NCI-H345 treated with DMSO at 0.1 percent for 48 hours (cell line): ENCODE measurements around the gene OR2F2.

ENCODE experiments used
- DNase-seq: peaks from one replicate; lab custom pipeline; 2025; ENCODE audit not compliant: unreplicated experiment; lab: John Stamatoyannopoulos, UW

Gene OR2F2

GRCh38 chr7:143913945-143914615 lies 21.0 kb upstream of the OR2F2 start:
- DNase-seq, result no peak

GRCh38 chr7:143914938-143915652 lies 19.9 kb upstream of the OR2F2 start:
- DNase-seq, result no peak

DNA sequence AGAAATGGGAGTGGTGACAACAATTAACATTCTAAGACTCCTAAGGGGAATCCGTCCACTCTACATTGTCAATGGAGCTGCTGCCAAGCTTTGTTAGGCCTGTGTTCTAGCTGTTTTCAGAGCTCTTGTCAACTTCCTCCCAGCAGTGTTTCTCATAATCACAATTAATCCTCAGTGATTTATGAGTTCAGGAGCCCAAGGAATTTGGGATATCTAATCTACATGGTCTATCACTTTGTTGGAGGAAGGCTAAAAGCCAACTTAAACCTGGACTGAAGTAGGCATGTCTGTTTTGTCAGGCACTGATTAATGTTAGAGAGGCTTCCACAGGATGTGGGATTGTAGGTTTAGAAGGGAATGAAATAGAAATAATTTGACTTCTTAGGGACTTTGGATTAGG lies 10.2 kb upstream of the OR2F2 start:
- no peak for DNase-seq

DNA sequence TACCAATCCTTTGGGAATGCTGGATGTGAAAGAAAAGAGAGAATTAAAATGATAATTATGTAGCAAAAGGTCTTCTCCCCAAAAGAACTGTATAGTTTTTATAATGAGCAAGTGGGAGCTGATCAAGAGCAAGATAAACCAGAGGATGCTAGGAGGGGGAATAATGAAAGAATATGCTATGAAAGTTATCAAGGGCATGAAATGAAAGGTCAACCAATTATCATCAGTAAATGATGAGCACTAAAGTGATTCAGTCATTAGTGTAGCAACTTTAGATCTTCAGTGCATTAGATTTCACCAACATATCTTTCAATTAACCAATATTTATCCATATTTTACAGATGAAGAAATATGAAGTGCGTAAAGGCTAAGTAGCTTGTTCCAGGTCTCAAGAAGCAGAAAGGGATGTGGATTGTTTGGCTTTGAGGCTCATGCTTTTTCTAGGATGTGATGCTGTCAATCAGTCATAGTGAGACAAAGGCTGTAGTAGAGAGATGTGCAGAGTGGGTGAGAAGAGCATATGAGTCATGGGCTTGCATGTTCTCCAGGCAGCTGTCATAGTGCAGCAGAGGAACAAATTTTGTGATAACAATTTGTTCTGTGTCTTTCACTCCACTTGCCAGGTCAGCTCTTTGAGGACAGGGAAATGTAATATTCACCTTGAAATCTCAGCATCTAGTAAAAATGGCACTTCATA lies 5.7 kb upstream of the OR2F2 start:
- DNase-seq, result no peak

DNA sequence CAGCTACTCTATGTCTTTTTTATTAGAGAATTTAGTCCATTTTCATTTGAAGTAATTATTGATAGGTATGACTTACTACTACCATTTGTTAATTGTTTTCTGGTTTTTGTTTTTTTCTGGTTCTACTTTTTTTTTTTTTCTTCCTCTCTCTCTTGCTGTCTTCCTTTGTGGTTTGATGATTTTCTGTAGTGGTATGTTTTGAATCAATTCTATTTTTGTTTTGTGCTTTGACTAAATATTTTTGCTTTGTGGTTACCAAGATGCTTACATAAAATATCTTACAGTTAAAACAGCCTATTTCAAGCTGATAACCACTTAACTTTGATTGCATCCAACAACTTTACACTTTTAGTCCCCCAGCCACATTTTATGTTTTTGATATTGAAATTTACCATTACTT lies 3.3 kb upstream of the OR2F2 start:
- no peak for DNase-seq

DNA sequence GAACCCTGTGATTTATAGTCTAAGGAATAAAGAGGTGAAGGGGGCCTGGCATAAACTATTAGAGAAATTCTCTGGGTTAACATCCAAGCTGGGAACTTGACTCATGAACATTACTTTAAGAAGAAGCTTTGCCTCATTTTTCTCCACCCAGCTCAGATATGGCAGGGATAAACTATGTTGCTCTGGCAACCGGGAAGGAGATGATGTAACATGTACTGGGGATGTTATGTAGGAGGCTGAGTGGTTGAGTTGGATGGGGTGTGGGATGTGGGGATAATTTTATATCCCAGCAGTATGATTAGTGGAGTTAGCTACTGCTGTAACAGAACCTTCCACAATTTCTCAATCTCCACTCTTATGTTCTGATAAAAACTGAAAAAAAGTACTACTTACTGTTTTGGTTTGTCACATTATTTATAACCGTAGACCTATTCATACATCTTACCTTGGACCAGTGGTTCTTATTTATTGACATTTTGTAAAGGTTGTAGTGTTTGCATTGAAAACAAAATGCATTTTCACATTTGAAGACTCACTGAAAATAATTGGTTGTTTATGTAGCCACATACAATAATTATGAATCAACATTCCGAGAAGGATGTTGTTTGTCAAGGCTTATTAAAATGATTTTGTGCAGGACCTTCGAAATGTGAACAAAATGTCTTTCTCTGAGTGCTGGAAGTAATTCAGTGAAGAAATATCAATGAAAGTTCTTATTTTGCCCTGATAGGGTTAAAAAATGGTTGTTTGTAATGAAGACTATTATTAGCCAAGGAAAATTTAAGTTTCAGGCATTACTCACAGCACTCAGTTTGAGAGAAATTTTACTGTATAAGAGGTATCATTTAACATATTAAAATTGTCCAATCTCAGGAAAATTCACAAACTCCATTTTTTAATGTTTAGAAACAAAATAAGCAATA lies 1.3 kb downstream of the OR2F2 start:
- DNase-seq, result no peak

DNA sequence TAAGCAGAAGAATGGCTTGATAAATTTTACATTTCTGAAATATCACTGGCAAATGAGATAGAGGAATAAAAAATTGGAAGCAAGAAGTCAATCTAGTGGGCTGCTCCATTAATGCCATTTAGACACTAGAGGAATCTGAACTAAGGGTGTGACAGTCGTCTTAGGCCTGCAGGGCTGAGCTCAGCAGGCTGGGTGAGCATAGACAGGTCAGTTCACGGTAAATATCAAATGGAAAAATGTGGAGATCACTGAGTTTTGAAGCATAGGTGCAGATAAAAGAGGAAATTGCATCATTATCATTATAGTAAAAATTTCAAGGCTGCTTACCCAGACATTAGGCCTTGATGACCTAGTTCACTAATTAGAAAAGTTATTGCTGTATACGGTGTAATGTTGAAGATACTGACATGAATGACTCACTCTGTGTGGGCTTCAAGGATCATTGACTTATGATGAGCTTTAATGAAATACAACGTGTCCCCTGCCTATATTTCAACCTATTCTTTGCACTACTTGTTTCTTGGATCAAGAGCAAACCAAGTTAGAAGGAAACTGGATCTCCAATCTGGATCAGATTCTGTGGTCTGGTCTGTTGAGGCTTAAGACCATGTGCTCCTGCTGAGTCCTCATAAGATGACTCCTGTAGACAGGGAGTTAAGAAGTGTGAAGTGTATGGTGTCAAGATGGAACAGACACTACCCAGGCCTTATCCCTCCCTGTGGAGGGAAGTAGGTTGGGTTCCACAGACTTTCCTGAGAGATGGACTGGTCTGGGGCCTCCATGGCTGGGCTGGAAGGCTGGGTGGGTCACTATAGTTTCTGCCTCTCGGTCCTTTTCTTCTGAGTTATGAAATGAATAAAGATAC lies 3.6 kb downstream of the OR2F2 start:
- no peak for DNase-seq

DNA sequence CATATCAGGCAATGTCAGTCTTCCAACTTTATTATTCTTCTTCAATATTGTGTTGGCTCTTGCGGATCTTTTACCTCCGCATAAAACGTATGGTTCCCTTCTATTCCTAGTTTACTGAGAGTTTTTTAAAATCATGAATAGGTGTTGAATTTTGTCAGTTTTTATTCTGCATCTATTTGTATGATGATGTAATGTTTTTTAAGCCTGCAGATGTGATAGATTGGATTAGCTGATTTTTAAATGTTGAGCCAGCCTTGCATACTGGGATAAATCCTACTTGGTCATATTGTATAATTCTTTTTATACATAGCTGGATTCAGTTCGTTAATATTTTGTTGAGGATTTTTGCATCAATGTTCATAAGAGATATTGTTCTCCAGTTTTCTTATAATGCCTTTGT lies 10.4 kb downstream of the OR2F2 start:
- DNase-seq, result no peak

DNA sequence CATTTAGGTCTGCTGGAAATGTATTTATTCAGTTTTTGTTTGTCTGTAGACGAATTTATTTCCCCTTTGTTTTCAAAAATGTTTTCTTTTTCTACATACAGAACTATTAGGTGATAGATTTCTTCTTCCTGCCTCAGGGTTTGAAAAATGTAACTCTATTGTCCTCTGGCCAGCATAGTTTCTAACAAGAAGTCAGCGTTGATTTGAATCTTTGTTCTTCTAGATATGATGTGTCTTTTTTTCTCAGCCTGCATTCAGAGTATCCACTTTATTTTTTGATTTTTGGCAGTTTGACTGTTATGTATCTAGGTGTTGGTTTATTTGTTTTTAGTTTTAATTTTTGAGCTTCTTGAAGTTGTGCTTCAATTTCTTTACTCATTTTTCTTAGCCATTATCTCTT lies 12.1 kb downstream of the OR2F2 start:
- DNase-seq, result no peak

- DNase-seq, result no peak
Observed at GRCh38 chr7:143948733-143949132, 13.7 kb downstream of the OR2F2 start.

DNA sequence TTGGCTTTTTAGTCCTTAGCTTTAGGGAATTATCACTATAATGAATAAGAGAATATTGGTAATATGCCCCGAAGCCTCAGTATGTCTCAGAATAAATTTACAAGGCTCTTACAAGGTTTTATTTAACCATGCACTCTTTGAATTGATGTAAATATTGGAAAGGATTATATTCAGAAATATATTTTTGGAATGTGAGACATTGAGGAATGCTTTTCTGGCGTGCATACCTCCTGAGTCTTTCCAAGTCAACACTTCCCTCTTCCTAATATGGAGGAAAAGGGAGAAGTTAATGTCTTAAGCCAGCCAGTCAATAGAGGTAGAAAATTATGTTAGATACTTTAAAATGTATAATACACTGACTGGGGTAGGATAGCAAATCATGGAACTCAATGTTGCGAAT lies 18.4 kb downstream of the OR2F2 start:
- DNase-seq, result no peak

GRCh38 chr7:143954135-143954534 lies 19.1 kb downstream of the OR2F2 start:
- no peak for DNase-seq

- DNase-seq, result no peak
Observed at GRCh38 chr7:143954544-143954943, 19.5 kb downstream of the OR2F2 start, which contains the start of gene OR2F1. Gene OR2F1, plus strand, starts transcription at chr7:143954844. Its CDS starts 5,127 bp downstream, at chr7:143959971.

DNA sequence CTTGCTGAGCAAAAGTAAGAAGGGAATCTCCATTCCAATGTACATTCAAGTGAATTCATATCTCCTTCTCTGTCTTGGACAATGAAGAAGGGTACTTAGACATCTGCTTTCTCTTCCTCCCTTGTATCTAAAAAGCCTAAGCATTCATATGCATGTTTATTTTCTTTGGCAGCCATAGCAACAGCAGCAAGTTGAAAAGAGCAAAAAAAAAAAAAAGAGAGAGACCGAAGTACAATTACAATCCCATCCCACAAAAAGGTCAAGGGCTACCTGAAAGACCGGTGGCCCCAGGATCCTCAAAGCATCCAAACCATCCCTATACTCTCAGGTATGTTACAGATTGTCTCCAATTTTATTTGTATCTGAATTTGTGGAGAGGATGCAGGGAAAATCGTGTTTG lies 23.7 kb downstream of the OR2F2 start:
- no peak for DNase-seq

DNA sequence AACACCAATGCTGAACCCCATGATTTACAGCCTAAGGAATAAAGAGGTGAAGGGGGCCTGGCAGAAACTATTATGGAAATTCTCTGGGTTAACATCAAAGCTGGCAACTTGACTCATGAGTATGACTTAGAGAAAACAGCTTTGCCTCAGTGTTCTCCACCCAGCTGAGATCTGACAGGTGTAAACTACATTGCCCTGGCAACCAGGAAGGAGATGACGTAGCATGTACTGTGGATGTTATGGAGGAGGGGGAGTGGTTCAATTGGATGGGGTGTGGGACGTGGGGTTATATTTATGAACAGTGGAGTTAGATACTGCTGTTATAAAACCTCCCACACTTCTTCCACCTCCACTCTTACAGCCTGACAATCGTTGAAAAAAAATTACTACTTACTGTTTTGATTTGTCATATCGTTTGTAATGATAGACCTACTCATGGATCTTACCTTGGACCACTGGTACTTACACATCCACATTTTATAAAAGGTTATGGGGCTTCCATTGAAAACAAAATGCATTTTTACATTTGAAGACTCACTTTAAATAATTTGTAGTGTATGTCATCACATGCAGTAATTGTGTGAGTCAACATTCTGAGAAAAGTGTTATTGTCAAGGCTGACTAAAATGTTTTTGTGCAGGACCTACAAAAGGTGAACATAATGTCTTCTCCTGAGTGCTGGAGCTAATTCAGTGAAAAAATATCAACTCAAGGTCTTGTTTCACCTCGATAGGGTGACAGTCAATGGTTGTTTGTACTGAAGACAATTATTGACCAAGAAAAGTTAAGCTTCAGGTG lies 26.0 kb downstream of the OR2F2 start:
- DNase-seq, result no peak

DNA sequence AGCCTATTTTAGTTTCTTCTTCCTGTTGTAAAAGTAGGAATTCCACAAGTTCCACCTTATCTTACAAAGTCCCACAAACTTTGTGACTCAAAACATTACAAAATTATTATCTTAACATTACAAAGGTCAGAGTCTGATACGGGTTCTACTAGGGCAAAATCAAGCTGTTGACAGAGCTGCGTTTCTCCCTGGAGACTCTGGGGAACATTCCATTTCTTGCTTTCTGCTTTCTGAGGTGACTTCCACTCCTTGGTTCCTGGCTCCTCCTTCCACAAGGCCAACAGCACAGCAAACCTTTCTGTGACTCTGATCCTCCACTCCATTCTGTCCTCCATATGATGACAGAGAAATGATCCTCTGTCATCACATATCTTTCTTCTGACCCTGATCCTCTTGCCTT lies 30.2 kb downstream of the OR2F2 start:
- DNase-seq, result no peak

- DNase-seq, result no peak
Observed at GRCh38 chr7:143967398-143967797, 32.4 kb downstream of the OR2F2 start.

DNA sequence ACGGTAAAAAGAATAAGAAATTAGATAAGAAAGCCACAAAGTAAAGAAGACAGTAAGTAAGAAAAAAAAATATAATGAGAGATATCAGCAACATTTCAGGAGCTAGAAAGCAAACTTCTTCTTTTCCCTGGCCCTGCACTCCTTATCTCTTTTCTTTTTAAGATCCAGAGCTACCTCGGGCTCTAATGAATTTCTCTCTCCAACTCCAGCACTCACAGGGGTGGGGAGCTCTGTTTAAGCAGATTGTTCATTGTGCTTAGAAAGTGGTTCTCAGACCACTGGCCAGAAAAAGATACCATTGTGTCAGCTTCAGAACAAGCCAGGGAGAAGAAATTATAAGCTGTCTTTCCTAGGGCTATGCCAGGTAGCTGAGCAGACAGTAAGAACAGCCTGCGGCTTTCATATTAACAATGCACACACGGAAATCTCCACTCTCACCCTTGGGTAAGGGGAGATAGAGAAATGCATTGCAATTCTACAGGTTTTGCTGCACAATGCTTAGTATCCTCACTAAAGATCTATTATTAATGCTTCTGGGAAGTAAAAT lies 38.9 kb downstream of the OR2F2 start:
- DNase-seq, result no peak

GRCh38 chr7:143974459-143974858 lies 39.4 kb downstream of the OR2F2 start:
- DNase-seq, result no peak
